ENCODE data around the gene BAG1.

The BAG1 gene

GRCh38 chr9:33300546-33300945 lies 36.0 kb upstream of the BAG1 start:
- no peak overlapping the region for H3K4me3 ChIP-seq (replicated peaks; ENCODE audit: low read depth, low read length)
- no peak for TF ChIP-seq CTCF (IDR thresholded peaks at IDR 0.05; ENCODE audit: low read depth, low read length, missing control alignments)
- DNase-seq (ENCODE audit: extremely low read depth, low read depth), result no peak

GRCh38 chr9:33297432-33297831 lies 32.9 kb upstream of the BAG1 start:
- H3K4me3 ChIP-seq (replicated peaks; ENCODE audit: low read depth, low read length), result no peak overlapping the region
- TF ChIP-seq CTCF (IDR thresholded peaks at IDR 0.05; ENCODE audit: low read depth, low read length, missing control alignments), result no peak
- DNase-seq (ENCODE audit: extremely low read depth, low read depth), result no peak

GRCh38 chr9:33295571-33295970 lies 31.1 kb upstream of the BAG1 start:
- H3K4me3 ChIP-seq (replicated peaks; ENCODE audit: low read depth, low read length), result no peak overlapping the region
- TF ChIP-seq CTCF (IDR thresholded peaks at IDR 0.05; ENCODE audit: low read depth, low read length, missing control alignments), result no peak
- DNase-seq (ENCODE audit: extremely low read depth, low read depth), result no peak

GRCh38 chr9:33294670-33295432 lies 30.3 kb upstream of the BAG1 start:
- TF ChIP-seq CTCF (IDR thresholded peaks at IDR 0.05; ENCODE audit: low read depth, low read length, missing control alignments), result no peak
- no peak overlapping the region for H3K4me3 ChIP-seq (replicated peaks; ENCODE audit: low read depth, low read length)
- DNase-seq (ENCODE audit: extremely low read depth, low read depth), result no peak

GRCh38 chr9:33293782-33294181 lies 29.3 kb upstream of the BAG1 start:
- no peak for DNase-seq (ENCODE audit: extremely low read depth, low read depth)
- H3K4me3 ChIP-seq (replicated peaks; ENCODE audit: low read depth, low read length), result no peak overlapping the region

GRCh38 chr9:33291901-33292300 lies 27.4 kb upstream of the BAG1 start:
- no peak for DNase-seq (ENCODE audit: extremely low read depth, low read depth)
- no peak for TF ChIP-seq CTCF (IDR thresholded peaks at IDR 0.05; ENCODE audit: low read depth, low read length, missing control alignments)
- H3K4me3 ChIP-seq (replicated peaks; ENCODE audit: low read depth, low read length), result 0 out of 2 replicates have a peak overlapping the region, but pooled peaks have one; percentile 97

More at GRCh38 chr9:33293782-33294181, 29.3 kb upstream of the BAG1 start:
- TF ChIP-seq CTCF (IDR thresholded peaks at IDR 0.05; ENCODE audit: low read depth, low read length, missing control alignments), result no peak

GRCh38 chr9:33291031-33291397 lies 26.5 kb upstream of the BAG1 start:
- TF ChIP-seq CTCF (IDR thresholded peaks at IDR 0.05; ENCODE audit: low read depth, low read length, missing control alignments), result no peak
- H3K4me3 ChIP-seq (replicated peaks; ENCODE audit: low read depth, low read length), result peak overlapping the region; percentile 97
- peak; percentile 52 for DNase-seq (ENCODE audit: extremely low read depth, low read depth)

Data from HFF-Myc (cell line).